ENCODE results near the gene HSDL1. TPM values are rescaled to one million over a fixed set of nuclear protein-coding genes. Genes with fewer than 3 reads are reported as not detected.

Gene HSDL1
- total RNA-seq, 1 donor from 2014 or later: 33.5 TPM

DNA sequence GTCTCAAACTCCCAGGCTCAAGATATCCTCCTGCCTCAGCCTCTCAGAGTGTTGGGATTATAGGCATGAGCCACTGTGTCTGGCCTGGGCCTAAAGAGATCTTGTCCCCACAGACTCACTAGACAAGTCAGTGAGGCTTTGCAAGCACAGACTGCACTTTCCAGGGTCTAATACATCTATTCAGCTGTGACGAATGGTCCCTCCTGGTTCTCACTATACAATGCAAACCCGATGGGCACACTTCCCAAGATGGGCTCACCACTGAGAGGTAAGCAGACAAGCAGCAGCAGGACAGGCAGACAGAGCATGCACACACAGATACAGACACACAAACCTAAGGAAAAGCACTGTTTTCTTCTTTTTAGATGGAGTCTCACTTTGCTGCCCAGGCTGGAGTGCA is 37.1 kb downstream of the HSDL1 start:
- no peak for DNase-seq (ENCODE audit: low read depth in 2 of 2)

GRCh38 chr16:84105948-84106740 is 38.8 kb downstream of the HSDL1 start:
- DNase-seq (ENCODE audit: low read depth in 2 of 2): no peak

- no peak for DNase-seq (ENCODE audit: low read depth in 2 of 2)
Observed at GRCh38 chr16:84105301-84105815, 39.6 kb downstream of the HSDL1 start.

DNA sequence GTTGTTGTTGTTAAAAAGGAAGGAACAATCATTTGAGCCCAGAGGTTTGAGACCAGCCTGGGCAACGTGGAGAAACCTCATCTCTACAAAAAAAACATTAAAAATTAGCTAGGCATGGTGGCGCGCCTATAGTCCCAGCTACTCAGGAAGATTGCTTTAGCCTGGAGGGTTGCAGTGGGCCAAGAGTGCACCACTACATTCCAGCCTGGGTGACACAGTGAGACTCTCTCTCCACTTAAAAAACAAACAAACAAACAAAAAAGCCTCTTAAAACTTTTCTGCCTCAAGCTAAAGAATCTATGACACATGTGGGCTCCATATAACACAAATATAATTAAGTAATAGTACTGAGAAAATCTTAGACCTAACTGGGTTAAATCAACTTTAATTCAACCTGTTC is 40.7 kb downstream of the HSDL1 start:
- no peak for DNase-seq (ENCODE audit: low read depth in 2 of 2)

DNA sequence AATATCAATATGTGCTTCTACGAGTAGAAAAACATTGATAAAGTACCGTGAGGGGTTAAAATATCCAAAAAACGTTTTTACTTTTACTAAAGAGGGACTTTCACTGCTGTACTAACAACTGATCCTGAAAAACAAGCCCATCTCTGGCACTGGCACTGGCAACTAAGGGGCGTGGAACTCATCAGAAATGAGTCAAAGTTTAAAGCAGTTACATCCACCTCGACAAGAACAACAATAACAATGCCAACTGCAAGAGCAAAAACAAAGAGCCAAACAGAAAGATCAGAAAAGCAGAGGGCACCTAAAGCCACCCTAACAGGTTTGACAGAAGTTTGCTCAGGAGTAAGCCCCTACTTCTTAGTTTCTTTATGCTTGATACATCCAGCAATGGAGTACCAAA is 41.3 kb downstream of the HSDL1 start:
- peak; percentile 25 to 58 for DNase-seq (ENCODE audit: low read depth in 2 of 2)

DNA sequence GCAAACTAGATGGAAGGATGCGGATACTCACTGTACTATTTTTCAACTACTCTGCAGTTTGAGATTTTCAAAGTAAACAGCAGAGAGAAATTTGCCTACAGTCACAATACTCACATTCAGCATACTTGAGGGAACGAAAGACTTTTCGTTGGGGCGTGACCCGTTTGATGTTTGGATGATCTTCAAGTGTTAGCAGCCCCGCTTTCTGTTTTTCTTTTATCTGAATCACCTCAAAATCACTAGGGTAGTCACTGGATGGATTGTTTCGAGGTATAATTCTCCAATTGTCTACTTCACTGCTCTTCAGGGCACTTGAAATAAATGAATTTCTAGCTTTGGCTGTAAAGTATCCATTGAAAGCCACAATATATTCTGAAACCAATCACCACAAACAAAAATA is 46.0 kb downstream of the HSDL1 start:
- no peak for DNase-seq (ENCODE audit: low read depth in 2 of 2)

DNA sequence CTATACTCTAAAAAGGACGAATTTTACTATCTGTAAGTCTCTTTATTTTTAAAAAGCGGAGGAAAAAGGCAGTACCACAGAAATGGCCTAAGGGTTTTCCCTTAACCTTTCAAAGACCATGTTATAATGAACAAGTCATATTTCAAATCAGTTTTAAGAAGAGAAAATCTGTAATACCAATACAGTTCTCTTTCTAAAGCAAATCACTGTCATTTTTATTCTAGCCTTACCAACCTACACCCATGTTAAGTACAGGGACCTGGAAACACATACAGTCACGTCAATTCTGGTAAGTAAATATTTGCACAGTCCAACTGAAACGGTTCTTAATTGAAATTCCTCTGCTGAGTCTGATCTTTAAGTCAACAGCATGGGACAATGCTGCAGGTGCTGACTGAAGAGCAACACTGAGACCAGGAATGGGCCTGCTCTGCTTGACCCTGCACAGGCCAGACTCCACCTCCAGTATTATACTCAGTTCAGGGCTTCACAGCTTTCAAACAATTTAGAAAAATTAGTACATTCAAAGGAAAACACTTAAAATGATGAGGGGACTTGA is 48.5 kb downstream of the HSDL1 start:
- no peak for DNase-seq (ENCODE audit: low read depth in 2 of 2)

DNA sequence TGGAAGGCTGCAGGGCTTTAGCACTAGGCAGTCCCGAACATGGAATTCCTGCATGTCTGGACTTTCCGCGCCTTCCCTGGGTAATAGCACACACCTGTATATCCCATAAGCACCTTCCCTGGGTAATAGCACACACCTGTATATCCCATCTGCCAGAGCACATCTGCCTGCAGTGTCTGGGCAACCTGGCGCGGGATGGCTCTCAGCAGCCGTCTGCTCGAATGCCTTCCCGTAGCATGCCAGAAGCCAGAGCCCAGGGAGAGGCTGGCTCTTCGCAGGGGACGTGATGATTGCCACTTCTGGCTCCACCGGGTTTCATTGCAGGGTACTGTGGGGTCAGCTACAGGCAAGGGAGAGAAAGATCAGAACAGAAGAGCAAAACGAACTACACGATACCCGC is 49.5 kb downstream of the HSDL1 start:
- DNase-seq (ENCODE audit: low read depth in 2 of 2): no peak

DNA sequence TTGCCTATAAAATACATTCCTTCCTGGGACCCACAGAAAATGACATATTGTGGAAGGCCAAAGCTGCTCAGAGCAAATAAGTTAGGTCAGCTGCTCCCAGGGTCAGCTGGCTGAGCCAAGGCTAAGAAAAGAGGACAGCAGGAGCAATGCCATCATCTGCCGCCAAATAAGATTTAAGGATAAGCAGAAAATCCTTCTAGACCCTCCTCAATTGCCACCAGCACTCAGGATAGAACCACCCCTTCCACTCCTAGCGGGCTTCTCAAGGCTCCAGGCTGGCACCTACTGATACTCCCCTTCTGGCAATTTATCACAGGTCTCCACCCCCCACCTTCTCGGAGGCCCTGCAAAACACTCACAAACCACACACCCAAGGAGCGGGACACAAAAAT is 51.1 kb downstream of the HSDL1 start:
- no peak for DNase-seq (ENCODE audit: low read depth in 2 of 2)

GRCh38 chr16:84093120-84093878 is 51.7 kb downstream of the HSDL1 start:
- no peak for DNase-seq (ENCODE audit: low read depth in 2 of 2)

GRCh38 chr16:84091460-84091859 is 53.5 kb downstream of the HSDL1 start:
- DNase-seq (ENCODE audit: low read depth in 2 of 2): no peak

- DNase-seq (ENCODE audit: low read depth in 2 of 2): no peak
Observed at GRCh38 chr16:84090211-84090610, 54.8 kb downstream of the HSDL1 start.

DNA sequence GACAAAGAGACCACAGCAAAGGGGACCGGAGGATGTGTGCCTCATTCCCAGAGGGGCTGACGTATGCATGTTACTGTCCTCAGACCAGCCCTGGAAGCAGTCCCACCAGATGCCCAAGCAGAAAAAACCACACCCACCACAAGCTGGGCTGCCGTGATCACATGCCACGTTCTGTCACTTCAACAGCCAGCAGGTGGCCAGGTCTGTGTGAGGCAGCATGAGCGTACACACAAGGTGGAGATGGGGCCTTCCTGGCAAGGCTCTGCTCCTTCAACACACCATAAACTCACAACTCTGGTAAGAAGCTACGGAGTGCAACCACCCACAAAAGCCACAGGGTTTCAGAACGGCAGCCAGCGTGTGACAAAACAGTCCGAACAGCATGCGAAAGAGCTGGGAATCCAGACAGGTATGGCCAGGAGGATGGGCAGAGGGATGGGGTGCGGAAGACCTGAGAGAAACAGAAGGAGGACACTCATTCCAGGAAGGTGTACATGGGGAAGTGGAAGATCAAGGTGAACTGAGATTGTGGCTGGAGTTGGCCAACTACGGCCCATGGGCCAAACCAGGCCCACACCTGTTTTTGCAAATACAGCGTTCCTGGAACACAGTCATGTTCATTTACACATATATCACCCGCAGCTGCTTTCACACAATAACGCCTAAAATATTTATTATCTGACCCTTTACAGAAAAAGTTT is 56.1 kb downstream of the HSDL1 start:
- DNase-seq (ENCODE audit: low read depth in 2 of 2): no peak

GRCh38 chr16:84087466-84088151 is 57.4 kb downstream of the HSDL1 start:
- DNase-seq (ENCODE audit: low read depth in 2 of 2): no peak

DNA sequence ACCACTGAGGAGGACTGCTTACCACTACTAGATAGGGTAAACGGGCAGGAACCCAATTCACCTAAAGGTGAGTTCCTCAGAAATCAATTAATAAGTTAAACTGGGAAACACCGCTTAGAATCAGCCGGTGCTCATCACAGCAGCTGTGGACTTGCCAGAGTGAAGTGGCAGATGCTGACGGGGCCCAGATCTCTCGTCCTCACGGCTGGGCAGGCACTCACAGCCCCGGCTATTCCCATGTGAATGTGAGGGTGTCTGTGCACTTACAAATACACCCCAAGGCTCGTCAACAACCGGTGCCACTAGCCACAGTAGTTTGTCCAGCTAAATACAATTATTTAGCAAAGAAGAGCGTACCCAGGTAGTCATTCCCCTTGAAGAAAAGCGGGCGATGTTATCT is 58.0 kb downstream of the HSDL1 start:
- DNase-seq (ENCODE audit: low read depth in 2 of 2): no peak

- DNase-seq (ENCODE audit: low read depth in 2 of 2): no peak
Observed at GRCh38 chr16:84086341-84086740, 58.6 kb downstream of the HSDL1 start.

- no peak for DNase-seq (ENCODE audit: low read depth in 2 of 2)
Observed at GRCh38 chr16:84085773-84086172, 59.2 kb downstream of the HSDL1 start.

DNA sequence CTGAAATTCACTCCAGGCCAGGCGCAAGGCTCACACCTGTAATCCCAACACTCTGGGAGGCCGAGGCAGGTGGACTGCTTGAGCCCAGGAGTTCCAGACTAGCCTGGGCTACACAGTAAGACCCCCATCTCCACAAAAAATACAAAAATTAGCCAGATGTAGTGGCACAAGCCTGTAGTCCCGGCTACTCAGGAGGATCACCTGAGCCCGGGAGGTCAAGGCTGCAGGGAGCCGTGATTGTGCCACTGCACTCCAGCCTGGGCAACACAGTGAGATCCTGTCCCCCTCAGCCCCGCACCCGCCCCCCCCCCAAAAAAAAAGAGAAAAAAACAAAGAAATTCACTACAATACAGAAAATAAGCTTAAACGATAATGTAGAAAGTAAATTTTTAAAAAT is 59.7 kb downstream of the HSDL1 start:
- no peak for DNase-seq (ENCODE audit: low read depth in 2 of 2)

DNA sequence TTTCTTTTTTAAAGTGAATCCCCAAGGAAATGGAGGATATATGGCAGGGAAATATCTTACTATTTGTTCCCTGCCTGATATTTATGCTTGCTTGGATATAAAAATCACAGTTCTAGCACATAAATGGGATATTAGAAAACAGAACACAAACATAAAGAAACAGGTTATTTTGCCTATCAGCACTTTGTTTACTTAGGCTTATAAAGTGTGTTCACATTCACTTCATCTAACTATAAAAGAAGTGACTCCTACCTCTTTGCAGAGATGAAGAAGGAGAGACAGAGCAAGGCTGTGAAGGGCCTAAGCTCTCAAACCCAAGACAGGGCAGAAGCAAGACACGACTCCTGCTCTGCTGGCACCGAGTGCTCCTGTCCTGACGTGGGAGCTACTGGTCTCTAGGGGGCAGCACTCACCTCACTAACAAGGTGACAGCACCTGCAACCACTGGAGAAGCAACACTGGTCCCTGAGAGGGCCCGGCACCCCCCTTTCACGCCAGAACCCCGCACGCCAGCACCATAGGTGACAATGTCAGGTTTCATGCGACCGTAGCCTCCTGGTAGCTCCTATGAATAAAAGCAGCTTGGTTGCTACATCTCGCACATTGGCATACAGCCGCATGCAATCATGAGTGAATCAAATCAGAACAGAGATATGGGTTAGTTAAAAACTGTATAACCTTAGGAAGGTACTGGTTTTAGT is 60.3 kb downstream of the HSDL1 start:
- peak; percentile 74 to 85 for DNase-seq (ENCODE audit: low read depth in 2 of 2)

- no peak for DNase-seq (ENCODE audit: low read depth in 2 of 2)
Observed at GRCh38 chr16:84082835-84083569, 62.0 kb downstream of the HSDL1 start.

Data from lung microvascular endothelial cell (primary cell).